Activated CD8-positive, alpha-beta T cell treated with anti-CD3 and anti-CD28 coated beads for 36 hours (primary cell): ENCODE data around the gene RFTN1. TPM values are rescaled to one million over a fixed set of nuclear protein-coding genes. Genes with fewer than 3 reads are reported as not detected.

ENCODE experiments used
- ATAC-seq: fragments of 200-7000 bp; cut with Tn5 transposase; one replicate; pipeline ENCODE4 v1.10.0; 2021; ENCODE audit warnings: mild to moderate bottlenecking, moderate library complexity
- CTCF ChIA-PET: fragments of 350-600 bp; sonication (Branson Sonifier 250); formaldehyde crosslinking; loops from one replicate; lab custom pipeline; 2021; ENCODE audit warnings: antibody characterized with exemption; lab: Charles Lee
- POLR2A ChIA-PET: fragments of 350-600 bp; sonication (Branson Sonifier 250); formaldehyde crosslinking; loops from one replicate; lab custom pipeline; 2021; ENCODE audit warnings: antibody characterized with exemption; lab: Charles Lee
- DNase-seq: peaks from one replicate; pipeline ENCODE4 v3.0.0-alpha.2; 2020
- H3K27ac Mint-ChIP-seq: one replicate; pipeline ENCODE4 v1.8.0; 2021; ENCODE audit warnings: mild to moderate bottlenecking, mixed read lengths
- H3K27me3 Mint-ChIP-seq: one replicate; pipeline ENCODE4 v1.8.0; 2021; ENCODE audit warnings: mixed read lengths
- H3K36me3 Mint-ChIP-seq: one replicate; pipeline ENCODE4 v1.8.0; 2021; ENCODE audit warnings: low read depth, mixed read lengths
- H3K4me1 Mint-ChIP-seq: one replicate; pipeline ENCODE4 v1.8.0; 2021; ENCODE audit warnings: low read depth, mixed read lengths
- H3K4me3 Mint-ChIP-seq: one replicate; pipeline ENCODE4 v1.8.0; 2021; ENCODE audit warnings: mild to moderate bottlenecking, moderate library complexity, mixed read lengths
- H3K9me3 Mint-ChIP-seq: one replicate; pipeline ENCODE4 v1.8.0; 2021; ENCODE audit warnings: mixed read lengths
- intact Hi-C: fragments of 100-400 bp; cut with micrococcal nuclease; formaldehyde crosslinking; loops from one replicate; pipeline ENCODE4 v1.10.0; 2022
- total RNA-seq, 2 experiments: library from RNA; stranded (reverse); gene quantifications; one replicate each; pipeline ENCODE4 v1.2.3, GENCODE V29; 2021
- TF ChIP-seq, protein P1 (sequence below): fragments of 200-600 bp; IDR thresholded peaks from one replicate; pipeline ENCODE4 v1.8.0; 2022; ENCODE audit warnings: antibody characterized with exemption, mild to moderate bottlenecking

The RFTN1 gene
- total RNA-seq, 2 experiments from 2014 or later, result 113 to 125 TPM

DNA sequence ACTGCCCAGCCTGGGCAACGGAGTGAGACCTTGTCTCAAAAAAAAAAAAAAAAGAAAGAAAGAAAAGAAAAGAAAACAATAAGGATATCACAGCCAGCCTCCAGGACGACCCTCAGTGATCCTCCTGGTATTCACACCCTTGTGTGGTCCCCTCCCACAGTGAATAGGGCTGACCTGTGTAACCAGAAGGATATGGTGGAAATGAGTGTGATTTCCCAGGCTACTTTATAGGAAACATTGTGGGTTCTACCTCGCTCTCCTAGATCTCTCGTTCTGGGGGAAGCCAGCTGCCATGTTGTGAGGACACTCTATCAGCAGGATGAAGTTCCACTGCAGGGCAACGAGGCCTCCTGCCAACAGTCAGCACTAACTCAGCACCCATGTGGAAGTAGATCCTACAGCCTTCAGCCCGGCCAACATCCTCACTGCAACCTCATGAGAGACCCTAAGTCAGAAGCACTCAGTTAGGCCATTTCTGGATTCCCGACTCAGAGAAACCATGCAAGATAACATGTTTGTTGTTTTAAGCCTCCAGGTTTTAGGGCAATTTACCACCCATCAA lies 11.1 kb downstream of the RFTN1 start:
- TF ChIP-seq, protein P1, sequence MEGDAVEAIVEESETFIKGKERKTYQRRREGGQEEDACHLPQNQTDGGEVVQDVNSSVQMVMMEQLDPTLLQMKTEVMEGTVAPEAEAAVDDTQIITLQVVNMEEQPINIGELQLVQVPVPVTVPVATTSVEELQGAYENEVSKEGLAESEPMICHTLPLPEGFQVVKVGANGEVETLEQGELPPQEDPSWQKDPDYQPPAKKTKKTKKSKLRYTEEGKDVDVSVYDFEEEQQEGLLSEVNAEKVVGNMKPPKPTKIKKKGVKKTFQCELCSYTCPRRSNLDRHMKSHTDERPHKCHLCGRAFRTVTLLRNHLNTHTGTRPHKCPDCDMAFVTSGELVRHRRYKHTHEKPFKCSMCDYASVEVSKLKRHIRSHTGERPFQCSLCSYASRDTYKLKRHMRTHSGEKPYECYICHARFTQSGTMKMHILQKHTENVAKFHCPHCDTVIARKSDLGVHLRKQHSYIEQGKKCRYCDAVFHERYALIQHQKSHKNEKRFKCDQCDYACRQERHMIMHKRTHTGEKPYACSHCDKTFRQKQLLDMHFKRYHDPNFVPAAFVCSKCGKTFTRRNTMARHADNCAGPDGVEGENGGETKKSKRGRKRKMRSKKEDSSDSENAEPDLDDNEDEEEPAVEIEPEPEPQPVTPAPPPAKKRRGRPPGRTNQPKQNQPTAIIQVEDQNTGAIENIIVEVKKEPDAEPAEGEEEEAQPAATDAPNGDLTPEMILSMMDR, result no peak
- CTCF ChIA-PET, result interaction anchor here (1.6 kb wide), 1 partner anchor 10 kb away, joined by 5 read pairs; no protein-coding TSS in a partner anchor
- POLR2A ChIA-PET, result interaction anchor here (1.0 kb wide), 1 partner anchor 18 kb away, joined by 3 read pairs; no protein-coding TSS in a partner anchor

DNA sequence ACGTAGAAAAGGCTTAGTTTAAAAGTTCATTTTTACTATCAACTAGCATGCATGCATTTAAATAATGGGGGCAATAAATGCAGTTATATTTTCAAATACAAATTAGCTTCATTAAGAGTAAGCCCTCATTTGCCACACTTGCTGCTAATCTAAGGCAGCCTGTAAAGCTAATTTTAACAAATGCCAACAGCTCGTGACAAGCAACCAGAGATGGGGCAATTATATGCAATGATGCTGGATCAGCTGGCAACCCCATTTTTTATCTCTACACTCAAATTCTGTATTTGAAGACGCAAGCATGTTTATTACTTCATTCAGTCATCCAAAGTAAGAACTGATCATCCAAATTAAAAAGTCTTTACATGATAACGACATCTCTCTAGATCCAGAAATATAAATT lies 12.1 kb downstream of the RFTN1 start:
- Mint-ChIP-seq H3K27ac (no peak overlapping the region), H3K4me1 (peaks cover 75% of the 10 kb centered on the region), H3K27me3 (no peaks in the 10 kb centered on the region), H3K36me3 (peaks cover 71% of the 10 kb centered on the region), H3K9me3 (no peaks in the 10 kb centered on the region), H3K4me3 (no peak overlapping the region)
- ChIA-PET POLR2A (interaction anchor here (0.8 to 1.1 kb wide), 3 partner anchors 11 to 33 kb away, joined by 3 read pairs; partner anchors contain the start of gene RFTN1), CTCF (interaction anchor here (0.9 to 1.4 kb wide), 2 partner anchors 9 to 17 kb away, joined by 3 read pairs; no protein-coding TSS in a partner anchor)
- no peak for DNase-seq
- no peak for ATAC-seq
- TF ChIP-seq, protein P1, result no peak
- intact Hi-C loops, result no loop called here

More for the DNA sequence above, 11.1 kb downstream of the RFTN1 start:
- Mint-ChIP-seq H3K4me3 (no peak overlapping the region), H3K27me3 (no peaks in the 10 kb centered on the region), H3K27ac (no peak overlapping the region), H3K9me3 (no peaks in the 10 kb centered on the region), H3K36me3 (peaks cover 73% of the 10 kb centered on the region), H3K4me1 (peaks cover 73% of the 10 kb centered on the region)
- intact Hi-C loops, result no loop called here
- DNase-seq (no peak), ATAC-seq (no peak)

DNA sequence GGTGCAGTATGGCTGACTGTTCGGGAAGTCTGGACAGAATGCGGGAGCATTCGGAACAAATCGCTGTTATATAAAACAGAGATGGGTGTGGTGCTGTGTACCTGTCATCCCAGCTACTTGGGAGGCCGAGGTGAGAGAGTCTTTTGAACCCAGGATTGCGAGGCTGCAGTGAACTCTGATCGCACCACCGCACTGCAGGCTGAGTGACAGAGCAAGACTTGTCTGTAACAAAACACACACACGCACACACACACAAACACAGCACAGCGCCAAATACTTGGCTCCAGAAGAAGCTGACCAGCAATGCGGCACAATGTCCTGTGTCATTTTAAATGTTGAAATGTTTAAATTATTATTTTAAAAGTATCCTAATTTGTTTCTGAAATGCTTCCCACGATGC lies 12.6 kb downstream of the RFTN1 start:
- DNase-seq (no peak), ATAC-seq (no peak)
- H3K27me3 Mint-ChIP-seq, result no peaks in the 10 kb centered on the region
- ChIA-PET POLR2A (interaction anchor here (0.8 to 1.1 kb wide), 3 partner anchors 12 to 32 kb away, joined by 3 read pairs; partner anchors contain the start of gene RFTN1), CTCF (interaction anchor here (0.9 to 1.4 kb wide), 2 partner anchors 9 to 16 kb away, joined by 3 read pairs; no protein-coding TSS in a partner anchor)
- H3K36me3 Mint-ChIP-seq, result peaks cover 71% of the 10 kb centered on the region
- intact Hi-C loops, result no loop called here
- TF ChIP-seq, protein P1, result no peak
- peaks cover 75% of the 10 kb centered on the region for H3K4me1 Mint-ChIP-seq
- no peaks in the 10 kb centered on the region for H3K9me3 Mint-ChIP-seq
- no peak overlapping the region for H3K4me3 Mint-ChIP-seq
- H3K27ac Mint-ChIP-seq, result no peak overlapping the region

DNA sequence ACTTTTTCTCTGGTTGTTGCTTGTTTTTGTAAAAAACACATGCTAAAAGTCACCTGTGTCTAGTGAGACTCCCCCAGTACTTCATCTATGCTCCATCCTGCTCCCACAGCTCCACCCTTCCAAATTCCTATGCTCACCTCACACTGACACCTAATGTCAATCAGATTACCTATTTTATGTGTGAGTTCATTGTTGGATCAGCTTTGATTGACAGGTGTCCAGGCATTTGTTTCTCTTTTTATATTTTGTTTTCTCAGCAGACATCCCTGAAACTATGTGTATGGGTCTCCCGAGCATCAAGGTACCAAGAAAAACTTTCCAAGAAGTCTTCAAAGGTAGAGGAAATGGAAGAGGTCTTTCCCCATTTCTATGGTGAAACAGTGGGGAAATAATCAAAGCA lies 13.4 kb downstream of the RFTN1 start:
- DNase-seq (no peak), ATAC-seq (no peak)
- intact Hi-C loops, result no loop called here
- Mint-ChIP-seq H3K27ac (no peak overlapping the region), H3K4me1 (peaks cover 76% of the 10 kb centered on the region), H3K36me3 (peaks cover 64% of the 10 kb centered on the region), H3K27me3 (no peaks in the 10 kb centered on the region), H3K4me3 (no peak overlapping the region), H3K9me3 (no peaks in the 10 kb centered on the region)
- ChIA-PET POLR2A (interaction anchor here (0.7 to 0.9 kb wide), 2 partner anchors 13 to 16 kb away, joined by 3 read pairs; no protein-coding TSS in a partner anchor), CTCF (interaction anchor here (1.4 kb wide), 1 partner anchor 16 kb away, joined by 3 read pairs; no protein-coding TSS in a partner anchor)
- TF ChIP-seq, protein P1, result no peak

DNA sequence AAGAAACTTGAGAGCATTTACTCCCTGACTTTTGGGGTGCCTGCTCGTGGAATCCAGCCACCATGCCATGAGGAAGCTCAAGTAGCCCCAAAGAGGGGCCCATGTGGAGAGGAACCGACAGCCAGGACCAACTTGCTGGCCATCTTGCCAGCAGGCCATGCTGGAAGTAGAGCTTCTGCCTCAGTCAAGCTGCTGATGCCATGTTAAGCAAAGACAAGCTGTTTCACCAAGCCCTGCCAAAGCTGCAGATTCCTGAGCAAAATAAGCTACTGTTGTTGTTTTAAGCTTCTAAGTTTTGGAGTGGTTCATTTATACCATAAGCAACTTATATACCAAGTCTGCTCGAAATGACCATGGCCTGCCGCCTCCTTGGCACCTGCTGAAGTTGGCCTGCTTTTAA lies 14.1 kb downstream of the RFTN1 start:
- ChIA-PET CTCF (interaction anchor here (0.7 to 1.2 kb wide), 3 partner anchors 10 to 16 kb away, joined by 3 to 6 read pairs (median 4); no protein-coding TSS in a partner anchor), POLR2A (interaction anchor here (0.6 to 1.1 kb wide), 2 partner anchors 13 to 1726 kb away, joined by 3 read pairs; no protein-coding TSS in a partner anchor)
- intact Hi-C loops, result no loop called here
- H3K4me1 Mint-ChIP-seq, result peaks cover 76% of the 10 kb centered on the region
- ATAC-seq (no peak), DNase-seq (no peak)
- peaks cover 64% of the 10 kb centered on the region for H3K36me3 Mint-ChIP-seq
- no peaks in the 10 kb centered on the region for H3K9me3 Mint-ChIP-seq
- TF ChIP-seq, protein P1, result no peak
- no peaks in the 10 kb centered on the region for H3K27me3 Mint-ChIP-seq
- H3K4me3 Mint-ChIP-seq, result no peak overlapping the region
- H3K27ac Mint-ChIP-seq, result no peak overlapping the region
